ENCODE data around the gene TAS1R2. TPM values are rescaled to one million over a fixed set of nuclear protein-coding genes. Genes with fewer than 3 reads are reported as not detected.

The TAS1R2 gene
- total RNA-seq, 5 donors from 2014 or later (not counting 1 experiment from before 2014, with no cell fraction given) = not detected

DNA sequence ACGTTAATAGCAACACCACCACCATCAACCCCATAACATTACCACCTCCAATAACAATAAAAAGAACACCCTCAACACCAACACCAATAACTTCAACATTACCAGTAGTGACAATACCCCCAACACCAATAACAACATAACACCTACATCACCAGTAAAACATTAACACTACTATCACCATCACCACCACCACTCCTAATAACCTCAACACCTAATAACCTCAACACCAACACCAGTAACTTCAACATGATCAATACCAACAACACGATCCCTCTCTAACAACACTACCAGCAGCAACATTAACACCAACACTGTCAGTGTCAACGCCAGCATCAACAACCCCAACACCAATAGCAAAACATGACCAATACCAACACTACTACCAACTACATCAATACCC is 57.2 kb downstream of the TAS1R2 start:
- Histone ChIP-seq H3K4me3 (ENCODE audit: control insufficient read depth in 1 of 2, extremely low read depth in 1 of 2, low read length in 1 of 2) (no peak overlapping the region), H3K27me3 (replicated peaks in 1 of 2; ENCODE audit: control insufficient read depth in 2 of 2, extremely low read depth in 1 of 2, insufficient read depth in 2 of 2, low read length in 1 of 2) (peaks cover 2 to 43% of the 10 kb centered on the region in 2 experiments), H3K36me3 (ENCODE audit: control insufficient read depth in 2 of 2, extremely low read depth in 1 of 2, insufficient read depth in 1 of 2, low read length in 1 of 2) (no peaks in the 10 kb centered on the region), H3K9me3 (no peaks in the 10 kb centered on the region), H3K4me1 (ENCODE audit: control insufficient read depth in 1 of 2, extremely low read depth in 1 of 2, insufficient read depth in 2 of 2, low read length in 2 of 2) (no peaks in the 10 kb centered on the region), H3K27ac (ENCODE audit: low read length) (no peak overlapping the region)
- POLR2A ChIA-PET = no interaction called here
- 81% methylated on average over 3 of the region's 3 CpGs for WGBS (ENCODE audit: insufficient coverage)
- H3K9me3 Mint-ChIP-seq = no peaks in the 10 kb centered on the region
- no peak overlapping the region for H3K27ac Mint-ChIP-seq
- no peak for ATAC-seq (replicated peaks in 1 of 4)
- H3K27me3 Mint-ChIP-seq = peaks cover 10 to 16% of the 10 kb centered on the region in 2 donors
- no peaks in the 10 kb centered on the region for H3K4me1 Mint-ChIP-seq
- no peak overlapping the region for H3K4me3 Mint-ChIP-seq
- CTCF ChIA-PET = no interaction called here
- no peak for DNase-seq
- H3K36me3 Mint-ChIP-seq = no peaks in the 10 kb centered on the region

DNA sequence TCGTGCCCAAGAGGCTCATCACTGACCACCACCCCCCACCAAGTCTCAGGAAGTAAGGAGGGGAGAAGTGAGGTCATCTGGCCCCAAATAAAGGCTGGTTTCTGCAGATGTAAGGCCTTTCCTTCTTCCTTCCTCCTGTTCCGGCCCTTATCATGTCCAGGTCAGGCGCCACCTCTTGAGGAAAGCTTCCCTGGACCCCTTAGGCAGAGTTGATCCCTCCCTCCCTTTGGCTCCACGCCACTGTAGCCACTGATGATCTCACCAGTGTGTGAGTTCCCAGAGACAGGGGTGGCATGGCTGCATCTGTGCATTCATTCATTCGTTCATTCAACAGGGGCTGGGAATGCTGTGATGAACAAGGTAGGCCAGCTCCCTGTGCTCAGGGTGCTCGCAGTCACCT is 59.2 kb downstream of the TAS1R2 start:
- Histone ChIP-seq H3K4me1 (ENCODE audit: control insufficient read depth in 1 of 2, extremely low read depth in 1 of 2, insufficient read depth in 2 of 2, low read length in 2 of 2) (no peaks in the 10 kb centered on the region), H3K9me3 (no peaks in the 10 kb centered on the region), H3K36me3 (ENCODE audit: control insufficient read depth in 2 of 2, extremely low read depth in 1 of 2, insufficient read depth in 1 of 2, low read length in 1 of 2) (no peaks in the 10 kb centered on the region), H3K27ac (ENCODE audit: low read length) (no peak overlapping the region), H3K27me3 (replicated peaks in 1 of 2; ENCODE audit: control insufficient read depth in 2 of 2, extremely low read depth in 1 of 2, insufficient read depth in 2 of 2, low read length in 1 of 2) (peaks cover 2 to 42% of the 10 kb centered on the region in 2 experiments), H3K4me3 (ENCODE audit: control insufficient read depth in 1 of 2, extremely low read depth in 1 of 2, low read length in 1 of 2) (no peak overlapping the region)
- Mint-ChIP-seq H3K4me3 (no peak overlapping the region), H3K27ac (no peak overlapping the region), H3K4me1 (no peaks in the 10 kb centered on the region), H3K9me3 (no peaks in the 10 kb centered on the region), H3K27me3 (peaks cover 15 to 22% of the 10 kb centered on the region in 2 donors), H3K36me3 (no peaks in the 10 kb centered on the region)
- DNase-seq (no peak), ATAC-seq (replicated peaks in 1 of 4) (no peak)
- whole genome bisulfite sequencing (ENCODE audit: insufficient coverage) = 78% methylated on average over 4 of the region's 6 CpGs
- ChIA-PET POLR2A (no interaction called here), CTCF (no interaction called here)

DNA sequence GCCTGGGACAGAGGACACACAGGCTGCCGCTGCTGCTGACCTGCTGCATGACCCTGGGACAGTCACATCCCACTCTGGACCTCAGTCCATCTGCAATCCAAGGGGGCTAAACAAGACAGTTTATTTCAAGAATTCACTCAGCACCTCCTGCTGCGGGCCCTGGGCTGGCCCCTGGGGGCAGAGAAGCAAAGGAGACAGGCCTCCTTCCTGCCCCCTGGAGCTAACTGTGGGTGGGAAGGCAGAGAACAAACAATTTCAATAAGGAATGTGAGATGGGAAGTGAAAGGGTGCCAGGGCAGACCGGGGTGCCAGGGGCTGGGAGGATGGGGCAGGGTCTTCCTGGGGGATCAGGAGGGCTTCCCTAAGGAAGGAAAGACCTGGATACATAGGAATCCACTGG is 60.0 kb downstream of the TAS1R2 start:
- H3K27me3 Mint-ChIP-seq = peaks cover 12 to 20% of the 10 kb centered on the region in 2 donors
- H3K4me1 Mint-ChIP-seq = no peaks in the 10 kb centered on the region
- Histone ChIP-seq H3K36me3 (ENCODE audit: control insufficient read depth in 2 of 2, extremely low read depth in 1 of 2, insufficient read depth in 1 of 2, low read length in 1 of 2) (no peaks in the 10 kb centered on the region), H3K4me1 (ENCODE audit: control insufficient read depth in 1 of 2, extremely low read depth in 1 of 2, insufficient read depth in 2 of 2, low read length in 2 of 2) (no peaks in the 10 kb centered on the region), H3K27ac (ENCODE audit: low read length) (no peak overlapping the region), H3K9me3 (no peaks in the 10 kb centered on the region), H3K4me3 (ENCODE audit: control insufficient read depth in 1 of 2, extremely low read depth in 1 of 2, low read length in 1 of 2) (no peak overlapping the region), H3K27me3 (replicated peaks in 1 of 2; ENCODE audit: control insufficient read depth in 2 of 2, extremely low read depth in 1 of 2, insufficient read depth in 2 of 2, low read length in 1 of 2) (peaks cover under 1 to 40% of the 10 kb centered on the region in 2 experiments)
- WGBS (ENCODE audit: insufficient coverage) = 33% methylated on average over 1 of the region's 3 CpGs
- no peaks in the 10 kb centered on the region for H3K36me3 Mint-ChIP-seq
- CTCF ChIA-PET = no interaction called here
- no peaks in the 10 kb centered on the region for H3K9me3 Mint-ChIP-seq
- ATAC-seq (replicated peaks in 1 of 4) = no peak
- DNase-seq = no peak
- H3K4me3 Mint-ChIP-seq = no peak overlapping the region
- H3K27ac Mint-ChIP-seq = no peak overlapping the region
- POLR2A ChIA-PET = no interaction called here

GRCh38 chr1:18798946-18799345 is 60.5 kb downstream of the TAS1R2 start:
- H3K27ac Mint-ChIP-seq = no peak overlapping the region
- CTCF ChIA-PET = no interaction called here
- H3K4me1 ChIP-seq (ENCODE audit: control insufficient read depth in 1 of 2, extremely low read depth in 1 of 2, insufficient read depth in 2 of 2, low read length in 2 of 2) = no peaks in the 10 kb centered on the region
- ATAC-seq (replicated peaks in 1 of 4) (no peak), DNase-seq (no peak)
- no peaks in the 10 kb centered on the region for H3K9me3 ChIP-seq
- H3K27me3 Mint-ChIP-seq = peaks cover 16 to 23% of the 10 kb centered on the region in 2 donors
- H3K4me1 Mint-ChIP-seq = no peaks in the 10 kb centered on the region
- H3K9me3 Mint-ChIP-seq = no peaks in the 10 kb centered on the region
- no peak overlapping the region for H3K4me3 ChIP-seq (ENCODE audit: control insufficient read depth in 1 of 2, extremely low read depth in 1 of 2, low read length in 1 of 2)
- no peak overlapping the region for H3K4me3 Mint-ChIP-seq
- no peaks in the 10 kb centered on the region for H3K36me3 ChIP-seq (ENCODE audit: control insufficient read depth in 2 of 2, extremely low read depth in 1 of 2, insufficient read depth in 1 of 2, low read length in 1 of 2)
- H3K27me3 ChIP-seq (replicated peaks in 1 of 2; ENCODE audit: control insufficient read depth in 2 of 2, extremely low read depth in 1 of 2, insufficient read depth in 2 of 2, low read length in 1 of 2) = peaks cover 0 to 40% of the 10 kb centered on the region in 2 experiments
- no peak overlapping the region for H3K27ac ChIP-seq (ENCODE audit: low read length)
- POLR2A ChIA-PET = no interaction called here
- H3K36me3 Mint-ChIP-seq = no peaks in the 10 kb centered on the region
- 81% methylated on average over 4 of the region's 6 CpGs for WGBS (ENCODE audit: insufficient coverage)

DNA sequence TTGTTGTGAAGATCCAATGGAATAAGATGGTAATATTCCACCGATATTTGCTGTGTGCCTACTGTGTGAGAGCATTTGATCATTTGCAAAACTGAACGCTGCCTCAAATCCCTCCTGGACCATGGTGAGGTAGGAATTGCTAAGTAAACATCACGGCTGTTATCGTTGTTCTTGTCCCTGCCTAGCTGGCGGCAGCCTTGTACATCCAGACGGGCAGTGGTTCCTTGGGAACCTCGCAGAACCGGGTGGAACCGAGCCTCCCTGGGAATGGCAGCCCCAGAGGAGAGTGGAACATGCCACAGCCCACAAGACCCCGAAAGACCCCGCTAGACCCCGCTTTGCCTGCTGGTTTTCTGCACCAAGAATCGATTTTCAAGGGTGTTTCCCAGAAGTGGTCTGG is 60.9 kb downstream of the TAS1R2 start:
- Histone ChIP-seq H3K9me3 (no peaks in the 10 kb centered on the region), H3K4me1 (ENCODE audit: control insufficient read depth in 1 of 2, extremely low read depth in 1 of 2, insufficient read depth in 2 of 2, low read length in 2 of 2) (no peaks in the 10 kb centered on the region), H3K27me3 (replicated peaks in 1 of 2; ENCODE audit: control insufficient read depth in 2 of 2, extremely low read depth in 1 of 2, insufficient read depth in 2 of 2, low read length in 1 of 2) (peaks cover 0 to 40% of the 10 kb centered on the region in 2 experiments), H3K36me3 (ENCODE audit: control insufficient read depth in 2 of 2, extremely low read depth in 1 of 2, insufficient read depth in 1 of 2, low read length in 1 of 2) (no peaks in the 10 kb centered on the region), H3K27ac (ENCODE audit: low read length) (no peak overlapping the region), H3K4me3 (ENCODE audit: control insufficient read depth in 1 of 2, extremely low read depth in 1 of 2, low read length in 1 of 2) (no peak overlapping the region)
- POLR2A ChIA-PET = no interaction called here
- H3K27ac Mint-ChIP-seq = no peak overlapping the region
- 82% methylated on average over 13 of the region's 13 CpGs for WGBS (ENCODE audit: insufficient coverage)
- H3K9me3 Mint-ChIP-seq = no peaks in the 10 kb centered on the region
- no peaks in the 10 kb centered on the region for H3K36me3 Mint-ChIP-seq
- no peaks in the 10 kb centered on the region for H3K4me1 Mint-ChIP-seq
- CTCF ChIA-PET = no interaction called here
- no peak for DNase-seq
- no peak for ATAC-seq (replicated peaks in 1 of 4)
- peaks cover 20 to 27% of the 10 kb centered on the region in 2 donors for H3K27me3 Mint-ChIP-seq
- no peak overlapping the region for H3K4me3 Mint-ChIP-seq

GRCh38 chr1:18796950-18797349 is 62.5 kb downstream of the TAS1R2 start:
- H3K27ac Mint-ChIP-seq = no peak overlapping the region
- no peaks in the 10 kb centered on the region for H3K9me3 ChIP-seq

More at GRCh38 chr1:18796950-18797349, 62.5 kb downstream of the TAS1R2 start:
- Histone ChIP-seq H3K36me3 (ENCODE audit: control insufficient read depth in 2 of 2, extremely low read depth in 1 of 2, insufficient read depth in 1 of 2, low read length in 1 of 2) (no peaks in the 10 kb centered on the region), H3K27ac (ENCODE audit: low read length) (no peak overlapping the region), H3K4me3 (ENCODE audit: control insufficient read depth in 1 of 2, extremely low read depth in 1 of 2, low read length in 1 of 2) (no peak overlapping the region), H3K4me1 (ENCODE audit: control insufficient read depth in 1 of 2, extremely low read depth in 1 of 2, insufficient read depth in 2 of 2, low read length in 2 of 2) (no peaks in the 10 kb centered on the region), H3K27me3 (replicated peaks in 1 of 2; ENCODE audit: control insufficient read depth in 2 of 2, extremely low read depth in 1 of 2, insufficient read depth in 2 of 2, low read length in 1 of 2) (peaks cover 0 to 49% of the 10 kb centered on the region in 2 experiments)
- ChIA-PET POLR2A (no interaction called here), CTCF (no interaction called here)
- 57% methylated on average over 1 of the region's 3 CpGs for WGBS (ENCODE audit: insufficient coverage)
- no peaks in the 10 kb centered on the region for H3K4me1 Mint-ChIP-seq
- peaks cover 33 to 41% of the 10 kb centered on the region in 2 donors for H3K27me3 Mint-ChIP-seq
- H3K36me3 Mint-ChIP-seq = no peaks in the 10 kb centered on the region
- no peak for DNase-seq
- H3K9me3 Mint-ChIP-seq = peaks cover 4 to 8% (median 4%) of the 10 kb centered on the region in 3 donors
- no peak overlapping the region for H3K4me3 Mint-ChIP-seq
- no peak for ATAC-seq (replicated peaks in 1 of 4)
